ENCODE measurements around the gene SLPI. TPM values are rescaled to one million over a fixed set of nuclear protein-coding genes. Genes with fewer than 3 reads are reported as not detected.

SLPI gene
- total RNA-seq, 1 donor from 2014 or later = 854 TPM

GRCh38 chr20:45211569-45212474 lies 42.5 kb downstream of the SLPI start:
- no peak overlapping the region for H3K4me3 ChIP-seq (ENCODE audit: low read depth, low read length)
- no peaks in the 10 kb centered on the region for H3K36me3 ChIP-seq (ENCODE audit: control insufficient read depth, insufficient read depth, low read length)
- FAIRE-seq (peak; percentile 75), DNase-seq (ENCODE audit: low read depth) (no peak)
- H3K27me3 ChIP-seq (ENCODE audit: control insufficient read depth, insufficient read depth, low read length) = peaks cover 6% of the 10 kb centered on the region
- TF ChIP-seq CTCF (IDR thresholded peaks at IDR 0.05; ENCODE audit: insufficient read depth, low read length, severe bottlenecking) = no peak

- no peak for DNase-seq (ENCODE audit: low read depth)
- H3K4me3 ChIP-seq (ENCODE audit: low read depth, low read length) = no peak overlapping the region
- peaks cover 9% of the 10 kb centered on the region for H3K27me3 ChIP-seq (ENCODE audit: control insufficient read depth, insufficient read depth, low read length)
- H3K36me3 ChIP-seq (ENCODE audit: control insufficient read depth, insufficient read depth, low read length) = no peaks in the 10 kb centered on the region
- no peak for FAIRE-seq
- no peak for TF ChIP-seq CTCF (IDR thresholded peaks at IDR 0.05; ENCODE audit: insufficient read depth, low read length, severe bottlenecking)
Measured at GRCh38 chr20:45209924-45210323, 44.4 kb downstream of the SLPI start.

GRCh38 chr20:45206725-45207124 lies 47.6 kb downstream of the SLPI start, which contains the start of gene SEMG1:
Gene SEMG1, plus strand, starts transcription at chr20:45207033. Its CDS starts 21 bp downstream, at chr20:45207054.
- TF ChIP-seq CTCF (IDR thresholded peaks at IDR 0.05; ENCODE audit: insufficient read depth, low read length, severe bottlenecking) = no peak
- FAIRE-seq (peak; percentile 23), DNase-seq (ENCODE audit: low read depth) (no peak)
- peaks cover 13% of the 10 kb centered on the region for H3K27me3 ChIP-seq (ENCODE audit: control insufficient read depth, insufficient read depth, low read length)
- H3K36me3 ChIP-seq (ENCODE audit: control insufficient read depth, insufficient read depth, low read length) = no peaks in the 10 kb centered on the region
- no peak within 1 kb of the TSS for H3K4me3 ChIP-seq (ENCODE audit: low read depth, low read length)

Other genes with a start within 250 kb of the SLPI start
- gene KCNS1, start 153.4 kb downstream of the SLPI start, total RNA-seq = 0.53 and 0.90 TPM in 2 replicates
- 0.79 and 4.1 TPM in 2 replicates for gene WFDC5, start 139.4 kb downstream of the SLPI start, total RNA-seq
- gene WFDC12, start 130.1 kb downstream of the SLPI start, total RNA-seq = not detected in 2 replicates
- 15.5 and 110 TPM in 2 replicates for gene PI3, start 79.7 kb downstream of the SLPI start, total RNA-seq
- not detected in 2 replicates for gene SEMG1, start 47.5 kb downstream of the SLPI start, total RNA-seq
- gene SEMG2, start 33.2 kb downstream of the SLPI start, total RNA-seq = not detected in 2 replicates
- gene RBPJL, start 52.3 kb upstream of the SLPI start, total RNA-seq = not detected in 2 replicates
- 0.13 and 0.26 TPM in 2 replicates for gene MATN4, start 53.7 kb upstream of the SLPI start, total RNA-seq
- 211 and 272 TPM in 2 replicates for gene SDC4, start 93.9 kb upstream of the SLPI start, total RNA-seq
- 12.0 and 17.9 TPM in 2 replicates for gene SYS1, start 108.6 kb upstream of the SLPI start, total RNA-seq
- 0.13 TPM in 1 of 2 replicates, not detected in the other for gene TP53TG5, start 123.8 kb upstream of the SLPI start, total RNA-seq
- gene DBNDD2, start 153.7 kb upstream of the SLPI start, total RNA-seq = 12.9 and 18.2 TPM in 2 replicates
- 14.7 and 20.1 TPM in 2 replicates for gene PIGT, start 161.6 kb upstream of the SLPI start, total RNA-seq
- gene WFDC2, start 215.2 kb upstream of the SLPI start, total RNA-seq = not detected in 2 replicates

Data from bronchial epithelial cell (primary cell).